ENCODE measurements around the gene POP7.

The POP7 gene

GRCh38 chr7:100706672-100707311, 871 bp downstream of the POP7 start:
- TF ChIP-seq NFIC (IDR thresholded peaks at IDR 0.05) = peak; percentile 32; the same call in 1 of the 2 replicates
- no peak for TF ChIP-seq TAF1 (IDR thresholded peaks at IDR 0.05; ENCODE audit: low read depth)
- TF ChIP-seq EGR1 (IDR thresholded peaks at IDR 0.05) = no peak
- no peak for TF ChIP-seq USF1 (IDR thresholded peaks at IDR 0.05)
- no peak for TF ChIP-seq RAD21 (IDR thresholded peaks at IDR 0.05; ENCODE audit: low read depth)

DNA sequence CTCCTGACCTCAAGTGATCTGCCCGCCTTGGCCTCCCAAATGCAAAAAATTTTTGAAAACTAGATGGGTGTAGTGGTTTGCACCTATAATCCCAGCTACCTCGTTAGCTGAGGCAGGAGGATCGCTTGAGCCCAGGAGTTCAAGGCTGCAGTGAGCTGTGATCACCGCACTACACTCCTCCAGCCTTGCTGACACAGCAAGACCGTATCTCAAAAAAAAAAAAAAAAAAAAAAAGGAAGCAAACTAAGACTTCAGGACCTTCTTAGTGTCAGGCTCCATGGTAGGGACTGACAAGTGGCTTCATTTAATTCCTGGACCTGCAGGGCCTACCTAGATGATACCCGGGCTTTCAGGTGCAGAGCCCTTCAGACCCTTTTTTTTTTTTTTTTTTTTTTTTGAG, 2.5 kb downstream of the POP7 start:
- TF ChIP-seq RAD21 (IDR thresholded peaks at IDR 0.05; ENCODE audit: low read depth) (no peak), CREB1 (IDR thresholded peaks at IDR 0.05; ENCODE audit: low read depth) (no peak), EP300 (IDR thresholded peaks at IDR 0.05; ENCODE audit: borderline replicate concordance) (no peak)
- TF ChIP-seq, protein P1, sequence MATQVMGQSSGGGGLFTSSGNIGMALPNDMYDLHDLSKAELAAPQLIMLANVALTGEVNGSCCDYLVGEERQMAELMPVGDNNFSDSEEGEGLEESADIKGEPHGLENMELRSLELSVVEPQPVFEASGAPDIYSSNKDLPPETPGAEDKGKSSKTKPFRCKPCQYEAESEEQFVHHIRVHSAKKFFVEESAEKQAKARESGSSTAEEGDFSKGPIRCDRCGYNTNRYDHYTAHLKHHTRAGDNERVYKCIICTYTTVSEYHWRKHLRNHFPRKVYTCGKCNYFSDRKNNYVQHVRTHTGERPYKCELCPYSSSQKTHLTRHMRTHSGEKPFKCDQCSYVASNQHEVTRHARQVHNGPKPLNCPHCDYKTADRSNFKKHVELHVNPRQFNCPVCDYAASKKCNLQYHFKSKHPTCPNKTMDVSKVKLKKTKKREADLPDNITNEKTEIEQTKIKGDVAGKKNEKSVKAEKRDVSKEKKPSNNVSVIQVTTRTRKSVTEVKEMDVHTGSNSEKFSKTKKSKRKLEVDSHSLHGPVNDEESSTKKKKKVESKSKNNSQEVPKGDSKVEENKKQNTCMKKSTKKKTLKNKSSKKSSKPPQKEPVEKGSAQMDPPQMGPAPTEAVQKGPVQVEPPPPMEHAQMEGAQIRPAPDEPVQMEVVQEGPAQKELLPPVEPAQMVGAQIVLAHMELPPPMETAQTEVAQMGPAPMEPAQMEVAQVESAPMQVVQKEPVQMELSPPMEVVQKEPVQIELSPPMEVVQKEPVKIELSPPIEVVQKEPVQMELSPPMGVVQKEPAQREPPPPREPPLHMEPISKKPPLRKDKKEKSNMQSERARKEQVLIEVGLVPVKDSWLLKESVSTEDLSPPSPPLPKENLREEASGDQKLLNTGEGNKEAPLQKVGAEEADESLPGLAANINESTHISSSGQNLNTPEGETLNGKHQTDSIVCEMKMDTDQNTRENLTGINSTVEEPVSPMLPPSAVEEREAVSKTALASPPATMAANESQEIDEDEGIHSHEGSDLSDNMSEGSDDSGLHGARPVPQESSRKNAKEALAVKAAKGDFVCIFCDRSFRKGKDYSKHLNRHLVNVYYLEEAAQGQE (IDR thresholded peaks at IDR 0.05; ENCODE audit: low read depth) = no peak

- no peak for TF ChIP-seq TEAD4 (IDR thresholded peaks at IDR 0.05)
- no peak for TF ChIP-seq YY1 (IDR thresholded peaks at IDR 0.05; ENCODE audit: low read depth)
- no peak for TF ChIP-seq FOXM1 (IDR thresholded peaks at IDR 0.05; ENCODE audit: borderline replicate concordance, low read depth)
- no peak for TF ChIP-seq TAF1 (IDR thresholded peaks at IDR 0.05; ENCODE audit: low read depth)
- TF ChIP-seq, protein P1 (IDR thresholded peaks at IDR 0.05; ENCODE audit: low read depth) = no peak
- no peak for TF ChIP-seq EP300 (IDR thresholded peaks at IDR 0.05; ENCODE audit: borderline replicate concordance)
Observed at GRCh38 chr7:100710452-100710851, 4.5 kb downstream of the POP7 start.

DNA sequence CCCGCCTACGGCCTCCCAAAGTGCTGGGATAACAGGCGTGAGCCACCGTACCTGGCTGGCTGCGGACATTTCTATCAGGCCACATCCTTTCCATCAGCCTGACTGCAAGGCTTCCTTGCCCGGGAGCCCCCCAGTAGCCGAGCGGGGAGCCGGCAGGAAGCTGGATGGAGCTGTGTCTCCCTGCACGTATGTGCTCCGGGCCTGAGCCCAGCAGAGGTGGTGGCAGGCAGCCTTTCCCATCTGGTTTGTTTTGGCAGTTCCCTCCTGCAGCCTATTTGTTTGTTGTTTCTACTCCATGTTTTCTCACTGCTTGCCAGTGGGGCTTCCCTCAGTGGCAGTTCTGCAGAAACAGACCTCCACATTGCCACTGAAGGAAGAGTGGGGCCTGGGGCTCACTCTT, 5.4 kb downstream of the POP7 start:
- TF ChIP-seq TEAD4 (IDR thresholded peaks at IDR 0.05) = no peak
- TF ChIP-seq MAX (IDR thresholded peaks at IDR 0.05) = no peak
- TF ChIP-seq NFIC (IDR thresholded peaks at IDR 0.05) = no peak
- no peak for TF ChIP-seq EGR1 (IDR thresholded peaks at IDR 0.05)
- TF ChIP-seq FOXM1 (IDR thresholded peaks at IDR 0.05; ENCODE audit: borderline replicate concordance, low read depth) = no peak
- no peak for TF ChIP-seq CREB1 (IDR thresholded peaks at IDR 0.05; ENCODE audit: low read depth)
- TF ChIP-seq RAD21 (IDR thresholded peaks at IDR 0.05; ENCODE audit: low read depth) = no peak
- TF ChIP-seq CEBPB (IDR thresholded peaks at IDR 0.05) = no peak

DNA sequence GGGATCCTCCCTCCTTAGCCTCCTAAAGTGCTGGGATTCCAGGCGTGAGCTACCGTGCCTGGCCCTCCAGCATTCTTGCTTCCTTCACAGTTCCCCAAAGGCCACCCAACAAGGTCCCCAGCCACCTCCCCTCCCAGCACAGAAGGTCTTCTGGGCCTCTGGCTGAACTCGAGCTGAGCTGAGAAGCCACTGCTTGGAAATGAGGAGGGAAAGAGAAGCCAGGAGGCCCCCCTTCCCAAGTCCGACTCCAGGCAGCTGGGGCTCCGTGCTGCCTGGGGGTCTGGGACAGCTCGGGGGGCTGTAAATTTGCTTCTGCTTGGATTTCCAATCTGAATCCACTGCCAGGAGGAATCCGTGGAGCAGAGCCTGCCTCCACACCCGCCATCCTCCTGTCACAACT, 8.8 kb downstream of the POP7 start:
- TF ChIP-seq EP300 (IDR thresholded peaks at IDR 0.05; ENCODE audit: borderline replicate concordance) (no peak), TCF12 (IDR thresholded peaks at IDR 0.05; ENCODE audit: low read depth) (no peak), FOXM1 (IDR thresholded peaks at IDR 0.05; ENCODE audit: borderline replicate concordance, low read depth) (no peak)
- TF ChIP-seq, protein P1 (IDR thresholded peaks at IDR 0.05; ENCODE audit: low read depth) = no peak

- TF ChIP-seq RAD21 (IDR thresholded peaks at IDR 0.05; ENCODE audit: low read depth) = peak; percentile 27; the same call in 1 of the 2 replicates
- no peak for TF ChIP-seq TCF12 (IDR thresholded peaks at IDR 0.05; ENCODE audit: low read depth)
Observed at GRCh38 chr7:100719523-100720278, 13.8 kb downstream of the POP7 start.
